DND-41 (cell line): ENCODE measurements around the gene MTCH1.
"Not testable (repeated sequence)": the region's sequence is repeated elsewhere in the genome, so short reads cannot be mapped to it uniquely, and the experiment has no call there.

ENCODE experiments used
- ATAC-seq: fragments of 200-7000 bp; cut with Tn5 transposase; 3 replicates; pipeline ENCODE4 v1.9.1; 2021; ENCODE audit warnings: low read depth; ENCODE audit not compliant: insufficient read depth
- DNase-seq: peaks from one replicate; pipeline ENCODE4 v3.0.0-alpha.2; 2020
- H2AFZ ChIP-seq: 2 replicates; pipeline ENCODE4 v1.6.0; 2012; ENCODE audit warnings: low read depth, low read length
- H3K27ac ChIP-seq: 2 replicates; pipeline ENCODE4 v1.5.1; 2012; ENCODE audit warnings: low read length, inconsistent platforms
- H3K27me3 ChIP-seq: fragments of 200-600 bp; sonication (generic); 2 replicates; pipeline ENCODE4 v1.6.0; 2012; ENCODE audit warnings: low read length, mild to moderate bottlenecking, inconsistent platforms; ENCODE audit not compliant: insufficient read depth, poor library complexity
- H3K36me3 ChIP-seq: 2 replicates; pipeline ENCODE4 v1.5.1; 2012; ENCODE audit warnings: low read length, inconsistent platforms; ENCODE audit not compliant: insufficient read depth
- H3K4me1 ChIP-seq: 2 replicates; pipeline ENCODE4 v1.5.1; 2012; ENCODE audit warnings: mild to moderate bottlenecking, low read length; ENCODE audit not compliant: insufficient read depth
- H3K4me2 ChIP-seq: 2 replicates; pipeline ENCODE4 v1.6.0; 2012; ENCODE audit warnings: mild to moderate bottlenecking, moderate library complexity, low read length, inconsistent platforms; ENCODE audit not compliant: insufficient read depth
- H3K4me3 ChIP-seq, 2 experiments: fragments of 200-600 bp in 1 of 2; shearing (Covaris generic) in 1 of 2; 2 replicates each; pipeline ENCODE4 v1.5.1; 2012 to 2016; ENCODE audit warnings: inconsistent platforms in 2 of 2, low read length in 2 of 2, mild to moderate bottlenecking in 2 of 2, low read depth in 1 of 2, moderate library complexity in 1 of 2
- H3K79me2 ChIP-seq: 2 replicates; pipeline ENCODE4 v1.6.0; 2012; ENCODE audit warnings: low read length, inconsistent platforms; ENCODE audit not compliant: insufficient read depth
- H3K9ac ChIP-seq: 2 replicates; pipeline ENCODE4 v1.6.0; 2012; ENCODE audit warnings: low read depth, mild to moderate bottlenecking, inconsistent platforms, low read length, moderate library complexity
- H3K9me3 ChIP-seq: 2 replicates; pipeline ENCODE4 v1.5.1; 2012; ENCODE audit warnings: low read length, moderate library complexity, mild to moderate bottlenecking, inconsistent platforms; ENCODE audit not compliant: insufficient read depth, severe bottlenecking
- H4K20me1 ChIP-seq: 2 replicates; pipeline ENCODE4 v1.6.0; 2012; ENCODE audit warnings: low read length; ENCODE audit not compliant: insufficient read depth
- CTCF ChIP-seq: IDR thresholded peaks from 2 replicates; pipeline ENCODE4 v1.5.1; 2012; ENCODE audit warnings: borderline replicate concordance, low read length, moderate library complexity, mild to moderate bottlenecking; ENCODE audit not compliant: poor library complexity, severe bottlenecking; ENCODE audit errors: extremely low read depth
- EZH2 ChIP-seq: IDR thresholded peaks from 3 replicates; pipeline ENCODE4 v1.6.1; 2012; ENCODE audit warnings: borderline replicate concordance, low read depth, mild to moderate bottlenecking, moderate library complexity, low read length, inconsistent platforms; ENCODE audit not compliant: severe bottlenecking

The MTCH1 gene

DNA sequence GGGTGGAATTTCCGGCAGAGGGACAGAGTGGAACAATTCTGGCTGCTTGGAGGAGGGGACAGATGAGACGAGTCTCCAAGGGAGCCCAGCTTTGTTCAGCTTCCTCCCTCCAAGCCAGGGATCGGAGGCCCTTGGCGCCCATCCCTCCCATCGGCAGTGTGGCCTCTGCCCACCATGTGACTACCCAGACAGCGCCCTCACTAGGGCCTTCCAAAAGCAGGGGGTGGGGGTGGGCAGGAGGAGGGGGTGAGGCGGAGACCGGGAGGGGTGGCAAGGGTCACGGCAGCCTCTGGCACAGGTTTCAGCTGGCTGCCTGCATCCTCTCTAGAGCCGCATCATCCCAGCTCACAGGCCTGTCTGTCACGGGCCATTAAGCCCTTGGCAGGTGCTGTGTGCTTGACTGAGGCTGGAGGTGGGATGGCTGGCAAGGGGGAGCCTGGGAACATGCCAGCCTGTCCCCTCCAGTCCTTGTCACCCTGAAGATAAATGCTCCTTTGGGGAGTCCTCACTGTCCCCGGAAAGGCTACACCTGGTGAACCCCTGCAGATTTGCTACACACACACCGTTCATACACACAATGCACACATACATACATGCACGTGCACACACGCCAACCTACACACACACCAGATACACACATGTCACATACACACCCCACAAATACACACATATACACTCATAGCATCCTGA is 13.2 kb upstream of the MTCH1 start:
- Histone ChIP-seq H3K36me3 (no peaks in the 10 kb centered on the region), H2AFZ (no peak overlapping the region), H4K20me1 (no peaks in the 10 kb centered on the region), H3K4me3 (no peak overlapping the region), H3K9me3 (no peaks in the 10 kb centered on the region), H3K27ac (no peak overlapping the region), H3K79me2 (no peaks in the 10 kb centered on the region), H3K4me1 (no peaks in the 10 kb centered on the region), H3K9ac (no peak overlapping the region), H3K27me3 (no peaks in the 10 kb centered on the region), H3K4me2 (no peak overlapping the region)
- DNase-seq (no peak), ATAC-seq (no peak)
- TF ChIP-seq CTCF = no peak
- TF ChIP-seq EZH2 = no peak

DNA sequence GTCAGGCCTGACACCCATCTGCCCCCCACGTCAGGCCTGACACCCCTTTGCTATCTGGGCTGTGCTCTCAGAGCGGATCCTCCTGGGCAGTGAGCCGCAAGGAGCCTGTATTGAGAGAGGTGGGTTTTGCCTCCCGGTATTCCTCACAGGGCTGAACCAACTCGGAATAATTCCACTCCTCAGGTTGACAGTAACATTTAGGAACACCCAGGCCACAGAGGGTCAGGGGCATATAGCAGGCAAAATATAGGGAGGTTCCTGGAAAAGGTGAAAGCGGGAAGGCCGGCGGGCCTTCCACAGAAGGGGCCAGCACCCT is 12.7 kb upstream of the MTCH1 start:
- Histone ChIP-seq H3K9ac (no peak overlapping the region), H3K4me1 (no peaks in the 10 kb centered on the region), H3K79me2 (no peaks in the 10 kb centered on the region), H3K4me2 (no peak overlapping the region), H3K4me3 (no peak overlapping the region), H3K9me3 (no peaks in the 10 kb centered on the region), H4K20me1 (no peaks in the 10 kb centered on the region), H3K27me3 (no peaks in the 10 kb centered on the region), H3K27ac (no peak overlapping the region), H2AFZ (no peak overlapping the region), H3K36me3 (no peaks in the 10 kb centered on the region)
- TF ChIP-seq EZH2 (no peak), CTCF (no peak)
- ATAC-seq = no peak
- DNase-seq = no peak

- Histone ChIP-seq H3K27ac (no peak overlapping the region), H3K79me2 (no peaks in the 10 kb centered on the region), H4K20me1 (no peaks in the 10 kb centered on the region), H3K4me2 (no peak overlapping the region), H3K4me3 (no peak overlapping the region), H3K9ac (no peak overlapping the region), H2AFZ (no peak overlapping the region), H3K4me1 (no peaks in the 10 kb centered on the region), H3K36me3 (no peaks in the 10 kb centered on the region), H3K27me3 (no peaks in the 10 kb centered on the region), H3K9me3 (no peaks in the 10 kb centered on the region)
- ATAC-seq = peak; percentile 19; the same call in 1 of the 3 replicates
- no peak for DNase-seq
- TF ChIP-seq CTCF (no peak), EZH2 (no peak)
Observed at GRCh38 chr6:36997811-36998722, 12.1 kb upstream of the MTCH1 start.

GRCh38 chr6:36990401-36990800 is 4.4 kb upstream of the MTCH1 start:
- not testable (repeated sequence) for H3K36me3 ChIP-seq, H3K4me3 ChIP-seq, H4K20me1 ChIP-seq, H3K27ac ChIP-seq, H3K9me3 ChIP-seq, H3K4me2 ChIP-seq, H3K9ac ChIP-seq, H2AFZ ChIP-seq, DNase-seq, H3K4me1 ChIP-seq, ATAC-seq, H3K27me3 ChIP-seq
- peaks cover 15% of the 10 kb centered on the region for H3K79me2 ChIP-seq
